Stimulated activated naive CD8-positive, alpha-beta T cell treated with anti-CD3 and anti-CD28 coated beads, Interleukin-15, amount 100 ng/mL, for 72 hours (primary cell): Measurements from ENCODE around the gene DLG2.

Experiments
- ATAC-seq: fragments of 150-1000 bp; cut with Tn5 transposase; 2 replicates; pipeline ENCODE4 v1.10.0; 2021; ENCODE audit warnings: mild to moderate bottlenecking, moderate library complexity
- DNase-seq, 2 donors: peaks; one replicate each; pipeline ENCODE4 v3.0.0; 2021 to 2022
- H3K27ac Mint-ChIP-seq, 2 donors: one replicate each; pipeline ENCODE4 v1.8.0; 2022; ENCODE audit warnings: mild to moderate bottlenecking in 2 of 2, mixed read lengths in 2 of 2, moderate library complexity in 2 of 2
- H3K27me3 Mint-ChIP-seq: one replicate; pipeline ENCODE4 v1.8.0; 2022; ENCODE audit warnings: mixed read lengths
- H3K4me1 Mint-ChIP-seq: one replicate; pipeline ENCODE4 v1.8.0; 2022; ENCODE audit warnings: mild to moderate bottlenecking, mixed read lengths
- H3K4me3 Mint-ChIP-seq, 2 donors: one replicate each; pipeline ENCODE4 v1.8.0; 2022; ENCODE audit warnings: mild to moderate bottlenecking in 2 of 2, mixed read lengths in 2 of 2, moderate library complexity in 1 of 2
- H3K9me3 Mint-ChIP-seq, 2 donors: one replicate each; pipeline ENCODE4 v1.8.0; 2022; ENCODE audit warnings: mixed read lengths in 2 of 2

Gene DLG2

DNA sequence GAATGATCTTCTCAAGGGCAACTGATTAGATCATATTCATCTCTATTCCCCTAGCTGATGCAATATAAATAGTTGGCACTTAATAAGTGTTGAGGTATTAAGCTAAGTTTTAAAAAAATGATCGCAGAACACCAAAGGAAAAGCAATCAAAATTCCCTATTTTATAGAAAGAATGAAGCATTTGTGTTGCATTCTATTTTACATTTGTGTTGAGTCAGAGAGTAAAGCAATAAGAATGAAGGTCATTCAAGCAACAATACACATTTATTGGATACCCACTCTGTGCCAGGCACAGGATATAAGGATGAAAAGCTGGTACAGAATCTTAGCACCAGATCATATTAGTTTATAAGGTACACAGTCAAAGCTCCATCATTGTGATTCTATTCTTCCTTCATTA is 1654.6 kb downstream of the DLG2 start:
- Mint-ChIP-seq H3K4me3 (no peak overlapping the region), H3K9me3 (peaks cover 0 to 5% of the 10 kb centered on the region in 2 donors), H3K4me1 (no peaks in the 10 kb centered on the region)

GRCh38 chr11:83971063-83971462 is 1656.1 kb downstream of the DLG2 start:
- Mint-ChIP-seq H3K27ac (no peak overlapping the region), H3K9me3 (peaks cover 0 to under 1% of the 10 kb centered on the region in 2 donors), H3K27me3 (no peaks in the 10 kb centered on the region), H3K4me3 (no peak overlapping the region), H3K4me1 (no peaks in the 10 kb centered on the region)
- DNase-seq (no peak), ATAC-seq (no peak)

More for the DNA sequence above, 1654.6 kb downstream of the DLG2 start:
- no peak overlapping the region for H3K27ac Mint-ChIP-seq
- no peak for DNase-seq
- no peak for ATAC-seq
- no peaks in the 10 kb centered on the region for H3K27me3 Mint-ChIP-seq

DNA sequence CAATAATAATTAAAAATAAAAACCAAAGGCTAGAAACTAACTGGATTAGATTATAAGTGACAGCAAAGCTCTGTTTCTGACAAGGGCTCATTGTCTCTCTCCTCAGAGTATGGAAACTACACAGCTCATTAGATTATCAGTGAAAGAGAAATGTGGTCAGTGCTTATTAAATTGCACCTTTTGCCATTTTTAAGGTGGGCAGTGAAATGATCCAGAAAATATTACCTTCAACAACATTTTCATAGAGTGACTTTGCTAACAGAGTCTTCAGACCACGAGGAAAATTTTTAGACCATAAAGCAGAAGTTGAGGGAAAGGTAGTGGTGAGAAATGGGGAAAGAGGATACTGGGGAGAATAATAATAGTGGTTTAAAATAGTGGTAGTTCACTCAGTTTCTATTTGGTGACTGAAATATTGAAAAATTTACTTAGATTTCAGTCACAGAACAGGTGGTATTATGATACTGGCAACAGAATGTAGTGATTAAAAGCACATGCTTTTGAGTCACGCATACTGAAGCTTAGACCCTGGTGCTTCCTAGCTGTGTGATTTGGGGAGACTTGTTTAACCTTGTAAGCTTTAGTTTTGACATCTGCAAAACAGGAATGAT is 1657.0 kb downstream of the DLG2 start:
- no peak for ATAC-seq
- Mint-ChIP-seq H3K27me3 (no peaks in the 10 kb centered on the region), H3K4me1 (no peaks in the 10 kb centered on the region), H3K27ac (no peak overlapping the region), H3K4me3 (no peak overlapping the region), H3K9me3 (no peaks in the 10 kb centered on the region)
- DNase-seq = no peak

DNA sequence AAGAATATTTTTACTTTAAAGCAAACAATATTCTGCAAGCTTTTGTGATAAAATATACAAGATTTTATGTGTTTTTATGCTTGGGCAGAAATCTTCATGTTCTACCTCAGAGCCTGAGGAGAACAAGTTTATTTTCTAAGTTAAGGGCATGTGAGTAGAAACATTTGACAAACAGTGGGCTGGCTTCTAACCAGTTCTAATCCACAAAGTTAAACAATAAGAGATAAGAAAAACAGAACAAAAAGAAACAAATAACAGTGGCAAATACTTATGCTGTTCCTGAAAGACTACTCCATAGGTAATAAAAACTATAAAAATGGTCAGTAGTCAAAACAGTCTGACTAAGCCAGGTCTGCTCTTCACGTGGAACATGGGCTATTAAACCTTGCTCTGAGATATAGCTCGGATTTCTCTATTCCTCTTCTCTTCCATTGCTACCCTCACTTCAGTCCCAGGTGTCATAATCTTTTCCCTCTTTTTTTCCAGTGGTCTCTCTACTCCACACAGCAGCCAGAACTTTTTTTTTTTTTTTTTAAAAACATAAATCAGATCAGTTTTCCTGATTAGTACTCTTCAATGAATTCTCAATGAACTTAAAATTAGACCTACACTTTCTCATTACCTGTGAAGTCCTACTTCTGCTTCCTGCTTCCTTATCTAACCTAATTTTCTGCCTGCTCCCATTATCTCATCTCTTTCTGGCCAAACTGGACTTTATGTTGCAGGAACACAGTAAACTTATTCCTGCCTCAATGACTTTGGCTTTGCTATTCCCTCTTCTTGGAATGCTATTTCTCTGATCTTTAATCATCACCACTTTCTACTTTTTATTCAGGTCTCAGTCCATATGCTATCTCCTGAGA is 1669.9 kb downstream of the DLG2 start:
- Mint-ChIP-seq H3K4me3 (no peak overlapping the region), H3K27ac (no peak overlapping the region), H3K4me1 (no peaks in the 10 kb centered on the region), H3K9me3 (peaks cover 5 to 7% of the 10 kb centered on the region in 2 donors), H3K27me3 (no peaks in the 10 kb centered on the region)
- DNase-seq (no peak), ATAC-seq (no peak)

- ATAC-seq (peak; percentile 26), DNase-seq (no peak)
- Mint-ChIP-seq H3K27me3 (no peaks in the 10 kb centered on the region), H3K4me3 (no peak overlapping the region), H3K4me1 (no peaks in the 10 kb centered on the region), H3K9me3 (peaks cover 5 to 7% of the 10 kb centered on the region in 2 donors), H3K27ac (peak overlapping the region in 1 of 2 donors; percentile 14)
Measured at GRCh38 chr11:83956119-83956697, 1670.9 kb downstream of the DLG2 start.

DNA sequence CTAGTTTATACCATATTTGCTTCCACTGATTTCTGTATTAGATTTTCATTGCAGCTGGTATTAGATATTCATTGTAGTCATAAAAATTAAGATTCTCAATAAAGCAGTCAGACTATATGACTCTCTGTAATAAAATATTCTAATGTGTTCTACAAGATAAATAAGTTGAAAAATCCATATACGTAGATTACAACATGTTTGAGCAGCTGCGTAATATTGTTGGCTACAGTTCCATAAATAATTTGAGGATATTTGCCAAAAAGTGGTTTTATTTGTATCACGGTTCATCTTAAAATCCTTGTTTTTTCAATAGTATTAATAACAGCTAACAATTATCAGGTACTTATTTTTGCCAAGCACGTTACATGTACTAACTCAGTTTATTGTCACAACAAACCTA is 1672.4 kb downstream of the DLG2 start:
- H3K4me1 Mint-ChIP-seq = no peaks in the 10 kb centered on the region
- no peak overlapping the region for H3K27ac Mint-ChIP-seq
- peaks cover 5 to 7% of the 10 kb centered on the region in 2 donors for H3K9me3 Mint-ChIP-seq
- DNase-seq (no peak), ATAC-seq (no peak)
- no peaks in the 10 kb centered on the region for H3K27me3 Mint-ChIP-seq
- no peak overlapping the region for H3K4me3 Mint-ChIP-seq

GRCh38 chr11:83951521-83951920 is 1675.6 kb downstream of the DLG2 start:
- no peak for DNase-seq
- no peaks in the 10 kb centered on the region for H3K4me1 Mint-ChIP-seq
- ATAC-seq = no peak
- no peak overlapping the region for H3K4me3 Mint-ChIP-seq
- peaks cover 0 to 7% of the 10 kb centered on the region in 2 donors for H3K9me3 Mint-ChIP-seq
- H3K27ac Mint-ChIP-seq = no peak overlapping the region
- no peaks in the 10 kb centered on the region for H3K27me3 Mint-ChIP-seq

DNA sequence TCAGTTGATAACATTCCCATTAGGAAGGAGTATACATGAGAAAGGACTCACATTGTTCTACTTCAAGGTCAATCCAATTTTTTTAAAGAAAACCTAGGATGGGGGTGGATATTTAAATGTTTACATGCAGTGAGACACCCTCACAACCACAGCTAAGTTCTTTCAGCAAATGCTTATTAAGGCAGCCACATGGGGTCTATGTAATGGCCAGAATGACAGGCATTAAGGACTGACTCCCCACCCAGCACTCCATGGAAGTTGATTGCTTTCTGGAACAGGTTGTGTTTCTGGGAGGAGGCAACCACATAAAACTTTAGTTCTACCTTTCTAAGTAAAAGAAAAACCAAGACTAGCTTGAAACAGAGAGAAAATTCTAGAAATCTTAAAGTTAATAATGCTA is 1678.9 kb downstream of the DLG2 start:
- Mint-ChIP-seq H3K27ac (no peak overlapping the region), H3K27me3 (no peaks in the 10 kb centered on the region), H3K4me3 (no peak overlapping the region), H3K9me3 (peaks cover 7 to 12% of the 10 kb centered on the region in 2 donors), H3K4me1 (no peaks in the 10 kb centered on the region)
- DNase-seq (no peak), ATAC-seq (no peak)

- DNase-seq (no peak), ATAC-seq (no peak)
- H3K27me3 Mint-ChIP-seq = no peaks in the 10 kb centered on the region
- no peaks in the 10 kb centered on the region for H3K4me1 Mint-ChIP-seq
- no peak overlapping the region for H3K4me3 Mint-ChIP-seq
- H3K27ac Mint-ChIP-seq = no peak overlapping the region
- H3K9me3 Mint-ChIP-seq = peaks cover 7 to 12% of the 10 kb centered on the region in 2 donors
Measured at GRCh38 chr11:83945976-83946375, 1681.2 kb downstream of the DLG2 start.

GRCh38 chr11:83941050-83941449 is 1686.1 kb downstream of the DLG2 start:
- Mint-ChIP-seq H3K4me1 (no peaks in the 10 kb centered on the region), H3K4me3 (no peak overlapping the region), H3K27me3 (no peaks in the 10 kb centered on the region), H3K9me3 (peaks cover 7 to 19% of the 10 kb centered on the region in 2 donors), H3K27ac (no peak overlapping the region)
- ATAC-seq = no peak
- DNase-seq = no peak

DNA sequence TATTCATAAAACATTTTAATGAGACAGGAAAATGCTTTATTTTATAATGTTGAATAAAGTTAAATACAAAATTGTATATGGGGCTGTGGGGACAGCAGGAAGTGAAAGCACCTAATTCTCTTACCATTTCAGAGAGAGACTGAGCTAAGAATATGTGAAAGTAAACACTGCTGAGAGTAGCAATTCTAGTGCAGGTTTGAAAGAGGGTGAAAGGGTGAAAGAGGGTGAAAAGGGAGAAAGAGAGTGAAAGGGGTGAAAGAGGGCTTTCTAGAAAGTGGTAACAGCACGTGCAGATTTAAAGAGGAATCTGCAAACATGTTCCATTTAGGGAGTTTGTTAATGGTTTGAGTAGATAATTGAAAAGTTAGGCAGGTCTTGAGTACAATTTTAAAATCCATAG is 1689.0 kb downstream of the DLG2 start:
- no peak overlapping the region for H3K27ac Mint-ChIP-seq
- no peaks in the 10 kb centered on the region for H3K27me3 Mint-ChIP-seq
- no peak for ATAC-seq
- no peak overlapping the region for H3K4me3 Mint-ChIP-seq
- no peak for DNase-seq
- no peaks in the 10 kb centered on the region for H3K4me1 Mint-ChIP-seq
- H3K9me3 Mint-ChIP-seq = peaks cover 0 to 18% of the 10 kb centered on the region in 2 donors

DNA sequence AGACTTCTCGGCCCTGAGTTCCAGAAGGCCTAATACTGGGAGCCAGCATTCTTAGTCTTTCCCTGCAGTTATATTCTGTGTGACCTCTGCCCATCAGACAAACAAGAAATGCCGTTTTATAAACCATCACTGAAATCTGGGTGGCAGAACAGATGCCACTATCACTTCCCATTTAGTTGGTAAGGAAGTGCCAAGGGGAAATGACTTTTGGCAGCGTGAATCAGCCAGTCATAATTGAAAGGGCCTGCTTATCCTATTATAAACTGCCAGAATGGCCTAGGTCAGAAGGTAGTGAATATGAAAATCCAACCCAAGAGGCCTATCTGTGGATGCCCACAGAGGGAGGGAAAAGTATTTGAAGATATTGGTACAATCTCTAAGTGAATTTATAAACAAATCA is 1694.1 kb downstream of the DLG2 start:
- Mint-ChIP-seq H3K9me3 (peaks cover 0 to 18% of the 10 kb centered on the region in 2 donors), H3K27me3 (no peaks in the 10 kb centered on the region), H3K27ac (no peak overlapping the region), H3K4me1 (no peaks in the 10 kb centered on the region), H3K4me3 (no peak overlapping the region)
- no peak for ATAC-seq
- DNase-seq = no peak

- DNase-seq = no peak
- H3K9me3 Mint-ChIP-seq = peaks cover 0 to 5% of the 10 kb centered on the region in 2 donors
- H3K27ac Mint-ChIP-seq = no peak overlapping the region
- no peaks in the 10 kb centered on the region for H3K27me3 Mint-ChIP-seq
- no peak overlapping the region for H3K4me3 Mint-ChIP-seq
- ATAC-seq = no peak
- H3K4me1 Mint-ChIP-seq = no peaks in the 10 kb centered on the region
Measured at GRCh38 chr11:83927422-83927821, 1699.7 kb downstream of the DLG2 start.

GRCh38 chr11:83924795-83925542 is 1702.2 kb downstream of the DLG2 start:
- Mint-ChIP-seq H3K4me1 (no peaks in the 10 kb centered on the region), H3K27ac (no peak overlapping the region), H3K27me3 (no peaks in the 10 kb centered on the region), H3K4me3 (no peak overlapping the region), H3K9me3 (peaks cover 0 to 5% of the 10 kb centered on the region in 2 donors)
- DNase-seq = no peak
- no peak for ATAC-seq

GRCh38 chr11:83923961-83924360 is 1703.2 kb downstream of the DLG2 start:
- H3K4me3 Mint-ChIP-seq = no peak overlapping the region
- H3K27me3 Mint-ChIP-seq = no peaks in the 10 kb centered on the region
- peaks cover 0 to 5% of the 10 kb centered on the region in 2 donors for H3K9me3 Mint-ChIP-seq
- DNase-seq = no peak
- H3K4me1 Mint-ChIP-seq = no peaks in the 10 kb centered on the region
- ATAC-seq = no peak
- no peak overlapping the region for H3K27ac Mint-ChIP-seq
